Mesothelial cell of epicardium (in vitro differentiated cells): ENCODE measurements around the gene TBL3. TPM values are rescaled to one million over a fixed set of nuclear protein-coding genes. Genes with fewer than 3 reads are reported as not detected.

ENCODE experiments used
- DNase-seq, 2 experiments: peaks; one replicate each; pipeline ENCODE4 v3.0.0; 2021; ENCODE audit warnings: low spot score in 2 of 2; ENCODE audit not compliant: unreplicated experiment in 2 of 2
- H3K27ac Mint-ChIP-seq: 2 replicates; pipeline ENCODE4 v1.8.0; 2021; ENCODE audit warnings: mixed read lengths
- H3K27me3 Mint-ChIP-seq: 2 replicates; pipeline ENCODE4 v1.8.0; 2021; ENCODE audit warnings: low read depth, mixed read lengths
- H3K36me3 Mint-ChIP-seq: 2 replicates; pipeline ENCODE4 v1.8.0; 2021; ENCODE audit warnings: mixed read lengths
- H3K4me1 Mint-ChIP-seq: 2 replicates; pipeline ENCODE4 v1.8.0; 2021; ENCODE audit warnings: mixed read lengths
- H3K4me3 Mint-ChIP-seq: 2 replicates; pipeline ENCODE4 v1.8.0; 2021; ENCODE audit warnings: mild to moderate bottlenecking, moderate library complexity, mixed read lengths
- H3K9me3 Mint-ChIP-seq: 2 replicates; pipeline ENCODE4 v1.8.0; 2021; ENCODE audit warnings: mixed read lengths
- CTCF ChIP-seq: fragments of 200-600 bp; sonication (generic); IDR thresholded peaks from one replicate; pipeline ENCODE4 v1.5.0; 2021; ENCODE audit warnings: antibody characterized with exemption; ENCODE audit not compliant: unreplicated experiment
- total RNA-seq: library from RNA; stranded (reverse); gene quantifications from 3 replicates; pipeline ENCODE4 v1.2.1, GENCODE V29; 2021

TBL3 gene
- total RNA-seq, 1 donor from 2014 or later = 37.2 TPM

- Mint-ChIP-seq H3K27me3 (no peaks in the 10 kb centered on the region), H3K36me3 (peaks cover 2% of the 10 kb centered on the region), H3K4me1 (peaks cover 26% of the 10 kb centered on the region), H3K4me3 (no peak overlapping the region), H3K27ac (no peak overlapping the region), H3K9me3 (no peaks in the 10 kb centered on the region)
- no peak for TF ChIP-seq CTCF
- DNase-seq = no peak
These were observed 56.9 kb downstream of the TBL3 start for GRCh38 chr16:2028620-2029220.

- Mint-ChIP-seq H3K4me3 (no peak overlapping the region), H3K9me3 (no peaks in the 10 kb centered on the region), H3K36me3 (peaks cover 2% of the 10 kb centered on the region), H3K27ac (no peak overlapping the region), H3K4me1 (peaks cover 25% of the 10 kb centered on the region), H3K27me3 (no peaks in the 10 kb centered on the region)
- TF ChIP-seq CTCF = no peak
- no peak for DNase-seq
These were observed 57.5 kb downstream of the TBL3 start for GRCh38 chr16:2029350-2029749.

GRCh38 chr16:2030036-2030435 is 58.2 kb downstream of the TBL3 start:
- H3K27me3 Mint-ChIP-seq = no peaks in the 10 kb centered on the region
- H3K27ac Mint-ChIP-seq = no peak overlapping the region
- DNase-seq = no peak
- H3K9me3 Mint-ChIP-seq = no peaks in the 10 kb centered on the region
- no peak overlapping the region for H3K4me3 Mint-ChIP-seq
- H3K36me3 Mint-ChIP-seq = peaks cover 2% of the 10 kb centered on the region
- no peak for TF ChIP-seq CTCF
- H3K4me1 Mint-ChIP-seq = peaks cover 29% of the 10 kb centered on the region

- H3K9me3 Mint-ChIP-seq = no peaks in the 10 kb centered on the region
- no peaks in the 10 kb centered on the region for H3K27me3 Mint-ChIP-seq
- DNase-seq = no peak
- no peak for TF ChIP-seq CTCF
- no peak overlapping the region for H3K4me3 Mint-ChIP-seq
- H3K27ac Mint-ChIP-seq = no peak overlapping the region
- peaks cover 35% of the 10 kb centered on the region for H3K4me1 Mint-ChIP-seq
- H3K36me3 Mint-ChIP-seq = peaks cover 2% of the 10 kb centered on the region
These were observed 59.3 kb downstream of the TBL3 start for GRCh38 chr16:2031081-2031577.

Other genes with a start within 250 kb of the TBL3 start
- 56.6 to 58.4 TPM (median 57.7 TPM) in 3 replicates for gene NME3, start 200.5 kb upstream of the TBL3 start, total RNA-seq
- 32.3 to 41.5 TPM (median 35.2 TPM) in 3 replicates for gene EME2, start 199.2 kb upstream of the TBL3 start, total RNA-seq
- gene MRPS34, start 198.9 kb upstream of the TBL3 start, total RNA-seq = 62.2 to 65.3 TPM (median 63.9 TPM) in 3 replicates
- gene SPSB3, start 189.5 kb upstream of the TBL3 start, total RNA-seq = 49.6 to 51.4 TPM (median 50.0 TPM) in 3 replicates
- 62.9 to 65.3 TPM (median 63.6 TPM) in 3 replicates for gene NUBP2, start 189.1 kb upstream of the TBL3 start, total RNA-seq
- 0.34 to 0.63 TPM (median 0.35 TPM) in 3 replicates for gene IGFALS, start 178.3 kb upstream of the TBL3 start, total RNA-seq
- gene HAGH, start 145.2 kb upstream of the TBL3 start, total RNA-seq = 27.8 to 29.8 TPM (median 29.7 TPM) in 3 replicates
- 21.3 to 24.1 TPM (median 23.1 TPM) in 3 replicates for gene FAHD1, start 144.8 kb upstream of the TBL3 start, total RNA-seq
- gene MEIOB, start 99.9 kb upstream of the TBL3 start, total RNA-seq = not detected in 3 replicates
- 0.22 to 0.36 TPM in 2 of 3 replicates, not detected in the other for gene HS3ST6, start 53.6 kb upstream of the TBL3 start, total RNA-seq
- gene MSRB1, start 28.9 kb upstream of the TBL3 start, total RNA-seq = 13.1 to 14.1 TPM (median 13.4 TPM) in 3 replicates
- gene RPL3L, start 17.4 kb upstream of the TBL3 start, total RNA-seq = 0.40 to 0.45 TPM in 2 of 3 replicates, not detected in the other
- 92.9 to 103 TPM (median 95.0 TPM) in 3 replicates for gene NDUFB10, start 12.5 kb upstream of the TBL3 start, total RNA-seq
- 2,265 to 2,496 TPM (median 2,379 TPM) in 3 replicates for gene RPS2, start 7.2 kb upstream of the TBL3 start, total RNA-seq
- gene RNF151, start 5.2 kb upstream of the TBL3 start, total RNA-seq = not detected in 3 replicates
- gene NOXO1, start 9.4 kb downstream of the TBL3 start, total RNA-seq = 0.42 to 1.3 TPM (median 0.73 TPM) in 3 replicates
- gene GFER, start 12.1 kb downstream of the TBL3 start, total RNA-seq = 22.8 to 26.5 TPM (median 23.7 TPM) in 3 replicates
- 0.49 to 1.3 TPM (median 1.0 TPM) in 3 replicates for gene SYNGR3, start 17.9 kb downstream of the TBL3 start, total RNA-seq
- 50.6 to 52.7 TPM (median 52.7 TPM) in 3 replicates for gene ZNF598, start 37.8 kb downstream of the TBL3 start, total RNA-seq
- 14.0 to 16.1 TPM (median 15.4 TPM) in 3 replicates for gene NPW, start 47.7 kb downstream of the TBL3 start, total RNA-seq
- 48.1 to 55.1 TPM (median 51.3 TPM) in 3 replicates for gene NHERF2, start 54.8 kb downstream of the TBL3 start, total RNA-seq
- gene NTHL1, start 75.8 kb downstream of the TBL3 start, total RNA-seq = 27.6 to 31.1 TPM (median 29.7 TPM) in 3 replicates
- gene TSC2, start 75.9 kb downstream of the TBL3 start, total RNA-seq = 242 to 250 TPM (median 243 TPM) in 3 replicates
- 173 to 183 TPM (median 175 TPM) in 3 replicates for gene PKD1, start 163.8 kb downstream of the TBL3 start, total RNA-seq
- 1.1 to 1.5 TPM (median 1.3 TPM) in 3 replicates for gene RAB26, start 176.6 kb downstream of the TBL3 start, total RNA-seq
- 63.1 to 68.5 TPM (median 66.1 TPM) in 3 replicates for gene TRAF7, start 183.7 kb downstream of the TBL3 start, total RNA-seq
- gene CASKIN1, start 224.6 kb downstream of the TBL3 start, total RNA-seq = 8.9 to 9.8 TPM (median 9.8 TPM) in 3 replicates
- 45.9 to 49.0 TPM (median 47.2 TPM) in 3 replicates for gene MLST8, start 233.4 kb downstream of the TBL3 start, total RNA-seq
- gene BRICD5, start 238.8 kb downstream of the TBL3 start, total RNA-seq = 11.9 to 14.4 TPM (median 13.0 TPM) in 3 replicates
- gene PGP, start 242.8 kb downstream of the TBL3 start, total RNA-seq = 15.2 to 17.9 TPM (median 16.8 TPM) in 3 replicates